Common myeloid progenitor, CD34-positive (primary cell): ENCODE measurements around the gene KDM4C.

Experiments used
- CTCF ChIA-PET: fragments of 350-600 bp; sonication (Branson Sonifier 250); formaldehyde crosslinking; loops from one replicate; lab custom pipeline; 2021; ENCODE audit warnings: antibody characterized with exemption; lab: Charles Lee
- POLR2A ChIA-PET: fragments of 350-600 bp; sonication (Branson Sonifier 250); formaldehyde crosslinking; loops from one replicate; lab custom pipeline; 2021; ENCODE audit warnings: antibody characterized with exemption; lab: Charles Lee
- DNase-seq, 3 donors: peaks; one replicate each; pipeline versions ENCODE4 v3.0.0 to v3.0.0-alpha.2; 2013
- H3K27ac ChIP-seq, 2 experiments: 1 replicate in 1 of 2; 2 replicates in 1 of 2; pipeline ENCODE4 v1.7.0; 2013; ENCODE audit warnings: inconsistent platforms in 2 of 2, low read length in 2 of 2, mild to moderate bottlenecking in 2 of 2, low read depth in 1 of 2, moderate library complexity in 1 of 2; ENCODE audit not compliant: severe bottlenecking in 2 of 2, insufficient read depth in 1 of 2, poor library complexity in 1 of 2
- H3K27me3 ChIP-seq, 5 experiments: replicated peaks in 2 of 5; 1 replicate in 3 of 5; 2 replicates in 2 of 5; pipeline versions ENCODE4 v1.6.1 to v1.7.0; 2013; ENCODE audit warnings: low read length in 4 of 5, mild to moderate bottlenecking in 2 of 5, moderate library complexity in 2 of 5, inconsistent platforms in 1 of 5; ENCODE audit not compliant: insufficient read depth in 5 of 5, control insufficient read depth in 4 of 5
- H3K36me3 ChIP-seq, 4 experiments: 1 replicate in 2 of 4; 2 replicates in 2 of 4; pipeline versions ENCODE4 v1.6.1 to v1.7.0; 2013; ENCODE audit warnings: low read length in 3 of 4, control low read depth in 1 of 4, mild to moderate bottlenecking in 1 of 4; ENCODE audit not compliant: control insufficient read depth in 4 of 4, insufficient read depth in 4 of 4
- H3K4me1 ChIP-seq, 4 experiments: 1 replicate in 3 of 4; 2 replicates in 1 of 4; pipeline versions ENCODE4 v1.6.1 to v1.7.1; 2013; ENCODE audit warnings: low read length in 3 of 4, mild to moderate bottlenecking in 3 of 4, control low read depth in 1 of 4, inconsistent platforms in 1 of 4, moderate library complexity in 1 of 4; ENCODE audit not compliant: control insufficient read depth in 4 of 4, insufficient read depth in 4 of 4; ENCODE audit errors: control extremely low read depth in 1 of 4
- H3K4me3 ChIP-seq, 7 experiments: 1 replicate in 4 of 7; 2 replicates in 3 of 7; pipeline versions ENCODE4 v1.5.1 to v1.7.0; 2013; ENCODE audit warnings: mild to moderate bottlenecking in 7 of 7, low read length in 6 of 7, moderate library complexity in 6 of 7, inconsistent platforms in 2 of 7, low read depth in 2 of 7, control low read depth in 1 of 7; ENCODE audit not compliant: insufficient read depth in 4 of 7, control insufficient read depth in 1 of 7; ENCODE audit errors: extremely low read depth in 1 of 7
- H3K9me3 ChIP-seq, 5 experiments: 1 replicate in 4 of 5; 2 replicates in 1 of 5; pipeline versions ENCODE4 v1.6.1 to v1.7.1; 2013; ENCODE audit warnings: low read length in 4 of 5, mild to moderate bottlenecking in 2 of 5, inconsistent platforms in 1 of 5, low read depth in 1 of 5, moderate library complexity in 1 of 5; ENCODE audit not compliant: control insufficient read depth in 4 of 5, insufficient read depth in 2 of 5; ENCODE audit errors: control extremely low read depth in 1 of 5
- WGBS: methylation state at CpG from one replicate; pipeline ENCODE4 v1.1.5; 2013; ENCODE audit not compliant: insufficient coverage; 5-methylcytosine and 5-hydroxymethylcytosine counted together

Gene KDM4C

GRCh38 chr9:7154650-7155049, 396.9 kb downstream of the KDM4C start:
- WGBS = 100% methylated on average over 4 of the region's 4 CpGs
- Histone ChIP-seq H3K27ac (no peak overlapping the region), H3K4me3 (no peak overlapping the region), H3K9me3 (no peaks in the 10 kb centered on the region), H3K4me1 (peaks cover 0 to 16% (median 10%) of the 10 kb centered on the region in 4 experiments), H3K36me3 (no peaks in the 10 kb centered on the region), H3K27me3 (no peaks in the 10 kb centered on the region)
- no peak for DNase-seq
- POLR2A ChIA-PET = no interaction called here
- CTCF ChIA-PET = interaction anchor here (1.3 kb wide), 1 partner anchor 10 kb away, joined by 3 read pairs; no protein-coding TSS in a partner anchor

- Histone ChIP-seq H3K27me3 (no peaks in the 10 kb centered on the region), H3K9me3 (peaks cover 0 to 3% (median 0%) of the 10 kb centered on the region in 5 experiments), H3K36me3 (peaks cover 5 to 18% (median 14%) of the 10 kb centered on the region in 4 experiments), H3K27ac (no peak overlapping the region), H3K4me1 (no peaks in the 10 kb centered on the region), H3K4me3 (no peak overlapping the region)
- ChIA-PET POLR2A (interaction anchor here (0.6 kb wide), 1 partner anchor 317 kb away, joined by 5 read pairs; no protein-coding TSS in a partner anchor), CTCF (no interaction called here)
- no peak for DNase-seq
- WGBS = 80% methylated on average over 2 of the region's 2 CpGs
Observed at GRCh38 chr9:7161469-7161868, 403.7 kb downstream of the KDM4C start.

GRCh38 chr9:7163932-7164331, 406.2 kb downstream of the KDM4C start:
- WGBS = no CpG with 5 or more reads among the region's 1 CpG
- ChIA-PET CTCF (interaction anchor here (1.4 kb wide), 1 partner anchor 15 kb away, joined by 3 read pairs; no protein-coding TSS in a partner anchor), POLR2A (no interaction called here)
- no peak overlapping the region for H3K27ac ChIP-seq
- peaks cover 5 to 22% (median 16%) of the 10 kb centered on the region in 4 experiments for H3K36me3 ChIP-seq
- no peak overlapping the region for H3K4me3 ChIP-seq
- no peaks in the 10 kb centered on the region for H3K4me1 ChIP-seq
- no peak for DNase-seq
- peaks cover 0 to 3% (median 0%) of the 10 kb centered on the region in 5 experiments for H3K9me3 ChIP-seq
- no peaks in the 10 kb centered on the region for H3K27me3 ChIP-seq

GRCh38 chr9:7164440-7165330, 406.9 kb downstream of the KDM4C start:
- Histone ChIP-seq H3K4me3 (no peak overlapping the region), H3K36me3 (peaks cover 5 to 22% (median 16%) of the 10 kb centered on the region in 4 experiments), H3K4me1 (no peaks in the 10 kb centered on the region), H3K9me3 (peaks cover 0 to 3% (median 0%) of the 10 kb centered on the region in 5 experiments), H3K27ac (no peak overlapping the region), H3K27me3 (no peaks in the 10 kb centered on the region)
- CTCF ChIA-PET = interaction anchor here (1.0 to 1.9 kb wide), 3 partner anchors 10 to 337 kb away, joined by 3 to 4 read pairs (median 3); no protein-coding TSS in a partner anchor
- POLR2A ChIA-PET = no interaction called here
- DNase-seq = no peak
- 89% methylated on average over 9 of the region's 13 CpGs for WGBS

GRCh38 chr9:7165331-7165975, 407.7 kb downstream of the KDM4C start:
- CTCF ChIA-PET = interaction anchor here (1.0 to 1.9 kb wide), 3 partner anchors 11 to 338 kb away, joined by 3 to 4 read pairs (median 3); no protein-coding TSS in a partner anchor
- WGBS = 98% methylated on average over 4 of the region's 7 CpGs
- Histone ChIP-seq H3K4me1 (no peaks in the 10 kb centered on the region), H3K36me3 (peaks cover 5 to 24% (median 19%) of the 10 kb centered on the region in 4 experiments), H3K27ac (no peak overlapping the region), H3K9me3 (peaks cover 0 to 2% (median 0%) of the 10 kb centered on the region in 5 experiments), H3K4me3 (no peak overlapping the region), H3K27me3 (no peaks in the 10 kb centered on the region)
- no peak for DNase-seq
- POLR2A ChIA-PET = no interaction called here

- peak in 1 of 3 donors; percentile 17 for DNase-seq
- ChIA-PET CTCF (interaction anchor here (1.9 kb wide), 1 partner anchor 339 kb away, joined by 4 read pairs; no protein-coding TSS in a partner anchor), POLR2A (no interaction called here)
- Histone ChIP-seq H3K27ac (no peak overlapping the region), H3K4me1 (no peaks in the 10 kb centered on the region), H3K4me3 (no peak overlapping the region), H3K27me3 (no peaks in the 10 kb centered on the region), H3K36me3 (peaks cover 5 to 24% (median 18%) of the 10 kb centered on the region in 4 experiments), H3K9me3 (no peaks in the 10 kb centered on the region)
- no CpG with 5 or more reads among the region's 1 CpG for WGBS
Observed at GRCh38 chr9:7166074-7166473, 408.3 kb downstream of the KDM4C start.
